HEK293T (cell line): Measurements from ENCODE around the gene GNE.
"Not testable (repeated sequence)": the region's sequence is repeated elsewhere in the genome, so short reads cannot be mapped to it uniquely, and the experiment has no call there.

Experiments
- CTCF ChIA-PET: fragments of 350-600 bp; formaldehyde crosslinking; extraction: SDS; loops from one replicate; lab custom pipeline; 2021; ENCODE audit warnings: antibody characterized with exemption, inconsistent platforms; lab: Yijun Ruan, JAX
- POLR2A ChIA-PET: fragments of 350-600 bp; formaldehyde crosslinking; extraction: SDS; loops from one replicate; lab custom pipeline; 2020; ENCODE audit warnings: antibody characterized with exemption, inconsistent platforms; lab: Yijun Ruan, JAX
- DNase-seq: peaks from one replicate; pipeline ENCODE4 v3.0.0; 2012; ENCODE audit warnings: mixed read lengths; ENCODE audit errors: extremely low spot score
- ARNT ChIP-seq: fragments of 450-650 bp; IDR thresholded peaks from 2 replicates; pipeline ENCODE4 v1.6.1; 2017; ENCODE audit warnings: mild to moderate bottlenecking
- BHLHE40 ChIP-seq: fragments of 450-650 bp; IDR thresholded peaks from 2 replicates; pipeline ENCODE4 v1.6.1; 2016; ENCODE audit warnings: mild to moderate bottlenecking, moderate library complexity, borderline replicate concordance
- CTBP1 ChIP-seq: fragments of 450-650 bp; IDR thresholded peaks from 2 replicates; pipeline ENCODE4 v1.6.1; 2016; ENCODE audit warnings: borderline replicate concordance
- ELF4 ChIP-seq: fragments of 450-650 bp; IDR thresholded peaks from 2 replicates; pipeline ENCODE4 v1.6.1; 2017; ENCODE audit warnings: antibody characterized with exemption
- FOXA1 ChIP-seq: fragments of 450-650 bp; IDR thresholded peaks from 2 replicates; pipeline ENCODE4 v1.6.1; 2016; ENCODE audit warnings: mild to moderate bottlenecking
- FOXK2 ChIP-seq: fragments of 450-650 bp; IDR thresholded peaks from 2 replicates; pipeline ENCODE4 v1.6.1; 2016; ENCODE audit warnings: mild to moderate bottlenecking
- FOXM1 ChIP-seq: fragments of 450-650 bp; IDR thresholded peaks from 2 replicates; pipeline ENCODE4 v1.6.1; 2017; ENCODE audit warnings: mild to moderate bottlenecking, borderline replicate concordance
- HDGF ChIP-seq: fragments of 450-650 bp; IDR thresholded peaks from 2 replicates; pipeline ENCODE4 v1.6.1; 2017; ENCODE audit warnings: antibody characterized with exemption, borderline replicate concordance
- L3MBTL2 ChIP-seq: fragments of 450-650 bp; conservative IDR thresholded peaks from 2 replicates; pipeline ENCODE4 v1.6.1; 2016; ENCODE audit warnings: mild to moderate bottlenecking
- LEF1 ChIP-seq: fragments of 450-650 bp; IDR thresholded peaks from 2 replicates; pipeline ENCODE4 v1.6.1; 2017; ENCODE audit warnings: mild to moderate bottlenecking, borderline replicate concordance
- NFRKB ChIP-seq: fragments of 450-650 bp; IDR thresholded peaks from 2 replicates; pipeline ENCODE4 v1.6.1; 2016; ENCODE audit warnings: mild to moderate bottlenecking, moderate library complexity
- SP1 ChIP-seq: fragments of 450-650 bp; IDR thresholded peaks from 2 replicates; pipeline ENCODE4 v1.6.1; 2017
- SUZ12 ChIP-seq: fragments of 450-650 bp; IDR thresholded peaks from 2 replicates; pipeline ENCODE4 v1.6.1; 2016; ENCODE audit warnings: mild to moderate bottlenecking
- TARDBP ChIP-seq: fragments of 450-650 bp; IDR thresholded peaks from 2 replicates; pipeline ENCODE4 v1.6.1; 2016
- ZNF384 ChIP-seq: fragments of 450-650 bp; IDR thresholded peaks from 2 replicates; pipeline ENCODE4 v1.6.1; 2016
- TF ChIP-seq, protein P1 (sequence below): fragments of 450-650 bp; IDR thresholded peaks from 2 replicates; pipeline ENCODE4 v1.6.1; 2016

GNE gene

GRCh38 chr9:36297798-36298197 lies 39.5 kb upstream of the GNE start:
- DNase-seq = no peak
- POLR2A ChIA-PET = no interaction called here
- CTCF ChIA-PET = no interaction called here
- TF ChIP-seq NFRKB (no peak), FOXK2 (no peak)
- TF ChIP-seq, protein P1, sequence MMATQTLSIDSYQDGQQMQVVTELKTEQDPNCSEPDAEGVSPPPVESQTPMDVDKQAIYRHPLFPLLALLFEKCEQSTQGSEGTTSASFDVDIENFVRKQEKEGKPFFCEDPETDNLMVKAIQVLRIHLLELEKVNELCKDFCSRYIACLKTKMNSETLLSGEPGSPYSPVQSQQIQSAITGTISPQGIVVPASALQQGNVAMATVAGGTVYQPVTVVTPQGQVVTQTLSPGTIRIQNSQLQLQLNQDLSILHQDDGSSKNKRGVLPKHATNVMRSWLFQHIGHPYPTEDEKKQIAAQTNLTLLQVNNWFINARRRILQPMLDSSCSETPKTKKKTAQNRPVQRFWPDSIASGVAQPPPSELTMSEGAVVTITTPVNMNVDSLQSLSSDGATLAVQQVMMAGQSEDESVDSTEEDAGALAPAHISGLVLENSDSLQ = no peak

DNA sequence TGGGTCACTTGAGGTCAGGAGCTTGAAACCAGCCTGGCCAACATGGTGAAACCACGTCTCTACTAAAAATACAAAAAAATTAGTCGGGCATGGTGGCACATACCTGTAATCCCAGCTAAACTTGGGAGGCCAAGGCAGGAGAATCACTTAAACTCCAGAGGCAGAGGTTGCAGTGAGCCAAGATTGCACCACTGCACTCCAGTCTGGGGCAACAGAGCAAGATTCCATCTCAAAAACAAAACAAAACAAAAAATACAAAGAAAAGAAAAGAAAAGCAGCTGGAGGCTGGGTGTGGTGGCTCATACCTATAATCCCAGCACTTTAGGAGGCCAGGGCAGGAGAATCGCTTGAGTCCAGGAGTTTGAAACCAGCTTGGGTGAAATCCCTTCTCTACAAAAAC lies 36.7 kb upstream of the GNE start:
- DNase-seq, CTCF ChIA-PET: not testable (repeated sequence)
- POLR2A ChIA-PET = interaction anchor here (1.8 kb wide), 1 partner anchor 36 kb away, joined by 6 read pairs; the partner anchor contains the start of gene GNE

GRCh38 chr9:36293918-36294317 lies 35.7 kb upstream of the GNE start:
- CTCF ChIA-PET = no interaction called here
- TF ChIP-seq ZNF384 = no peak
- no peak for TF ChIP-seq L3MBTL2
- no peak for TF ChIP-seq NFRKB
- TF ChIP-seq FOXK2 = no peak
- no peak for TF ChIP-seq LEF1
- no peak for TF ChIP-seq TARDBP
- no peak for TF ChIP-seq FOXA1
- no peak for TF ChIP-seq SUZ12
- no peak for TF ChIP-seq FOXM1
- no peak for TF ChIP-seq CTBP1
- TF ChIP-seq ELF4 = no peak
- TF ChIP-seq, protein P1 = no peak
- TF ChIP-seq BHLHE40 = no peak
- TF ChIP-seq ARNT = no peak
- no peak for TF ChIP-seq SP1
- no peak for TF ChIP-seq HDGF
- no peak for DNase-seq
- POLR2A ChIA-PET = interaction anchor here (1.8 kb wide), 1 partner anchor 35 kb away, joined by 6 read pairs; the partner anchor contains the start of gene GNE

DNA sequence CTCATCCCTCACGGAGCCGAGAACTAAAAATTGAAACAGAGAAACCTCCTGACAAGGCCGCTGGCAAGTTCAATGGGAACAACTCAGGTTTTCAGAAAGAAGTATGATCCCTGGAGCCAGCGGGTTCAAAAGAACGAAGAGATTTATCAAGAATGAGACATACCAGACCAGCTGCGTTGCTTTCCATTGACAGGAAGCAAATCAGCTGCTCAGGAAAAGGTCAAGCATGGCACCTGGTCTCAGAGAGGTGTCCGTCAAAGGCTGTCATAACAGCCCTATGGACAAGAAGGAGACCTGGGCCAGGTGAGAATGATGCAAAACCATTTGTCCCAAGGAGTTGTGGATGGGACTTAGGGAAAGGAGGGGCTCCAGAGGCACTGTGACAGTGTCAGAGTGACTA lies 34.9 kb upstream of the GNE start:
- no peak for DNase-seq
- TF ChIP-seq ZNF384 = no peak
- TF ChIP-seq FOXA1 = no peak
- TF ChIP-seq SUZ12 = no peak
- no peak for TF ChIP-seq TARDBP
- TF ChIP-seq BHLHE40 = no peak
- no peak for TF ChIP-seq FOXM1
- no peak for TF ChIP-seq CTBP1
- TF ChIP-seq NFRKB = no peak
- ChIA-PET POLR2A (no interaction called here), CTCF (no interaction called here)

DNA sequence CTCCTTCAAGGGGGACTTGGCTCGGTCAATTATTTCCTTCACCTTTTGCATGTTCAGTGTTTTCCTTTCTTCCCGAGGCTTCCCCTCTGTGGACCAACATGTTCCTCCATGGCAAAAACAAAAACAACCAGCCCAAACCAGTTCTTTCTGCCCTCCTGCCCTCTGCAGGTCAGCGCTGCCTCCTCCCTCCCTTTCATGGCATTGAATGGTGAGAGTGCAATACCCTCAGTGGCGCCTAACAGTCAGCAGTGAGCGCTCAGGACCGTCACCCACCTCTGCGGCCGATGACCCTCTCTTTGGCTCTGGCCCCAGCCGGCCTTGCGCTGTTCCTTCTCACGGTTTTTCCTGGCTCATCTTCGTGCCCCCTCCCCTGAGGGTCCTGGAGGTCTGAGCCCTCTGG lies 34.4 kb upstream of the GNE start:
- POLR2A ChIA-PET = no interaction called here
- no peak for TF ChIP-seq HDGF
- no peak for TF ChIP-seq LEF1
- TF ChIP-seq CTBP1 = no peak
- TF ChIP-seq L3MBTL2 = no peak
- TF ChIP-seq FOXM1 = no peak
- TF ChIP-seq ZNF384 = no peak
- TF ChIP-seq ELF4 = no peak
- TF ChIP-seq, protein P1 = no peak
- no peak for TF ChIP-seq FOXA1
- no peak for TF ChIP-seq SUZ12
- no peak for TF ChIP-seq ARNT
- TF ChIP-seq SP1 = no peak
- TF ChIP-seq NFRKB = no peak
- no peak for TF ChIP-seq FOXK2
- no peak for TF ChIP-seq TARDBP
- no peak for TF ChIP-seq BHLHE40
- DNase-seq = no peak
- CTCF ChIA-PET = no interaction called here

DNA sequence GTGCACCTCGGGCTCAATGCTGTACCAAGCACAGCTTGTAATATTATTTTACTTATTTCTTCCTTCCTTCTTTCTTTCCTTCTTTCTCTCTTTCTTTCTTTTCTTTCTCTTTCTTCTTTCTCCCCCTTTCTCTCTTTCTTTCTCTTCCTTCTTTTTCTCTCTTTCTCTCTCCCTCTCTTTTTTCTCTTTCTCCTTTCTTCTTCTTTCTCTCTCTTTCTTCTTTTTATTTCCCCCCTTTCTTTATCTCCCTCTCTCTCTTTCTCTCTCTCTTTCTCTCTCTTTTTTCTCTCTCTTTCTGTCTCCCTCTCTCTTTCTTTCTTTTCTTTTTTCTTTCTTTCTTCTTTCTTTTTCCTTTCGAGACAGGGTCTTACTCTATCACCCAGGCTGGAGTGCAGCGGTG lies 32.7 kb upstream of the GNE start:
- no peak for TF ChIP-seq LEF1
- no peak for TF ChIP-seq FOXA1
- TF ChIP-seq L3MBTL2 = no peak
- no peak for TF ChIP-seq BHLHE40
- TF ChIP-seq CTBP1 = no peak
- no peak for TF ChIP-seq TARDBP
- no peak for TF ChIP-seq SP1
- DNase-seq = no peak
- POLR2A ChIA-PET = no interaction called here
- CTCF ChIA-PET = no interaction called here

- CTCF ChIA-PET = no interaction called here
- TF ChIP-seq LEF1 (no peak), HDGF (no peak), SP1 (no peak), FOXA1 (no peak), SUZ12 (no peak), FOXM1 (no peak), FOXK2 (no peak), ARNT (no peak), NFRKB (no peak), L3MBTL2 (no peak), CTBP1 (no peak)
- TF ChIP-seq, protein P1 = no peak
- POLR2A ChIA-PET = no interaction called here
- DNase-seq = no peak
These were observed 31.7 kb upstream of the GNE start for GRCh38 chr9:36289836-36290435.
